Trophoblast cell (in vitro differentiated cells and primary cell): ENCODE results near the gene ZRANB3.
"Not testable (repeated sequence)": the region's sequence is repeated elsewhere in the genome, so short reads cannot be mapped to it uniquely, and the experiment has no call there.

Source experiments
- DNase-seq, 2 donors: peaks; one replicate each; pipeline ENCODE4 v3.0.0-alpha.2; 2016
- H2AFZ ChIP-seq: 2 replicates; pipeline ENCODE4 v1.6.1; 2013; ENCODE audit warnings: low read length, moderate library complexity, mild to moderate bottlenecking; ENCODE audit not compliant: insufficient read depth, poor library complexity
- H2AK5ac ChIP-seq: 2 replicates; pipeline ENCODE4 v1.6.1; 2013; ENCODE audit warnings: mild to moderate bottlenecking, low read length
- H2BK120ac ChIP-seq: 2 replicates; pipeline ENCODE4 v1.6.1; 2013; ENCODE audit warnings: low read length, mild to moderate bottlenecking, moderate library complexity; ENCODE audit not compliant: insufficient read depth, poor library complexity
- H2BK12ac ChIP-seq: 2 replicates; pipeline ENCODE4 v1.6.1; 2013; ENCODE audit warnings: mild to moderate bottlenecking, low read length, moderate library complexity
- H2BK5ac ChIP-seq: 2 replicates; pipeline ENCODE4 v1.6.1; 2013; ENCODE audit warnings: low read length, low read depth, moderate library complexity, mild to moderate bottlenecking; ENCODE audit not compliant: poor library complexity
- H3K14ac ChIP-seq: 2 replicates; pipeline ENCODE4 v1.6.1; 2013; ENCODE audit warnings: mild to moderate bottlenecking, low read length
- H3K18ac ChIP-seq: 2 replicates; pipeline ENCODE4 v1.6.1; 2013; ENCODE audit warnings: mild to moderate bottlenecking, low read length
- H3K23ac ChIP-seq: 2 replicates; pipeline ENCODE4 v1.6.1; 2013; ENCODE audit warnings: low read length
- H3K27ac ChIP-seq: 2 replicates; pipeline ENCODE4 v1.5.1; 2013; ENCODE audit warnings: low read depth, mild to moderate bottlenecking, inconsistent platforms, low read length, moderate library complexity
- H3K27me3 ChIP-seq: 2 replicates; pipeline ENCODE4 v1.6.1; 2013; ENCODE audit warnings: inconsistent platforms, mild to moderate bottlenecking, low read length, moderate library complexity; ENCODE audit not compliant: insufficient read depth
- H3K36me3 ChIP-seq, 2 experiments: 1 replicate in 1 of 2; 2 replicates in 1 of 2; pipeline ENCODE4 v1.6.1; 2013; ENCODE audit warnings: low read length in 2 of 2, mild to moderate bottlenecking in 2 of 2, moderate library complexity in 1 of 2; ENCODE audit not compliant: insufficient read depth in 2 of 2, control insufficient read depth in 1 of 2
- H3K4ac ChIP-seq: 2 replicates; pipeline ENCODE4 v1.6.1; 2013; ENCODE audit warnings: low read depth, mild to moderate bottlenecking, low read length, moderate library complexity
- H3K4me1 ChIP-seq, 2 experiments: 1 replicate in 1 of 2; 2 replicates in 1 of 2; pipeline ENCODE4 v1.6.1; 2013; ENCODE audit warnings: low read length in 2 of 2, mild to moderate bottlenecking in 2 of 2, moderate library complexity in 1 of 2; ENCODE audit not compliant: insufficient read depth in 2 of 2, control insufficient read depth in 1 of 2
- H3K4me2 ChIP-seq: 2 replicates; pipeline ENCODE4 v1.6.1; 2013; ENCODE audit warnings: inconsistent platforms, mild to moderate bottlenecking, low read length, moderate library complexity
- H3K4me3 ChIP-seq: 2 replicates; pipeline ENCODE4 v1.5.1; 2013; ENCODE audit warnings: mild to moderate bottlenecking, low read depth, low read length, inconsistent platforms
- H3K79me1 ChIP-seq: one replicate; pipeline ENCODE4 v1.6.1; 2013; ENCODE audit warnings: low read length
- H3K79me2 ChIP-seq: 2 replicates; pipeline ENCODE4 v1.6.1; 2013; ENCODE audit warnings: low read length, mild to moderate bottlenecking; ENCODE audit not compliant: control insufficient read depth, insufficient read depth, poor library complexity
- H3K9ac ChIP-seq: 2 replicates; pipeline ENCODE4 v1.6.1; 2013; ENCODE audit warnings: mild to moderate bottlenecking, low read length
- H3K9me3 ChIP-seq: 2 replicates; pipeline ENCODE4 v1.6.1; 2013; ENCODE audit warnings: low read depth, mild to moderate bottlenecking, control low read depth, inconsistent platforms, low read length; ENCODE audit not compliant: insufficient read depth
- H4K12ac ChIP-seq: 2 replicates; pipeline ENCODE4 v1.6.1; 2013; ENCODE audit warnings: low read depth, mild to moderate bottlenecking, low read length, moderate library complexity
- H4K8ac ChIP-seq: 2 replicates; pipeline ENCODE4 v1.6.1; 2013; ENCODE audit warnings: low read depth, mild to moderate bottlenecking, low read length, moderate library complexity
- H4K91ac ChIP-seq: one replicate; pipeline ENCODE4 v1.6.1; 2013; ENCODE audit warnings: low read depth, mild to moderate bottlenecking, low read length, moderate library complexity
- WGBS: extraction: QIAGEN DNeasy Blood & Tissue Kit; methylation state at CpG from one replicate; pipeline ENCODE4 v1.1.7; 2013; ENCODE audit warnings: missing lambda C conversion rate; ENCODE audit not compliant: insufficient read length, insufficient coverage; ENCODE audit errors: extremely low coverage; 5-methylcytosine and 5-hydroxymethylcytosine counted together

The ZRANB3 gene

GRCh38 chr2:135454608-135455007, 76.4 kb downstream of the ZRANB3 start:
- no peak for DNase-seq
- Histone ChIP-seq H4K8ac (no peak overlapping the region), H3K4me1 (no peaks in the 10 kb centered on the region), H3K27me3 (no peaks in the 10 kb centered on the region), H3K4ac (no peak overlapping the region), H3K9me3 (peaks cover 4% of the 10 kb centered on the region), H2AFZ (no peak overlapping the region), H3K4me2 (no peak overlapping the region), H3K23ac (no peak overlapping the region), H3K18ac (no peak overlapping the region), H3K79me2 (no peaks in the 10 kb centered on the region), H2BK5ac (no peak overlapping the region), H4K12ac (no peak overlapping the region), H3K9ac (no peak overlapping the region), H4K91ac (no peak overlapping the region), H3K36me3 (peaks cover 0 to 3% of the 10 kb centered on the region in 2 experiments), H2BK12ac (no peak overlapping the region), H3K14ac (no peak overlapping the region), H3K4me3 (no peak overlapping the region), H2AK5ac (no peak overlapping the region), H3K27ac (no peak overlapping the region), H2BK120ac (no peak overlapping the region), H3K79me1 (no peaks in the 10 kb centered on the region)
- no CpG with 5 or more reads among the region's 1 CpG for WGBS

- not testable (repeated sequence) for H3K36me3 ChIP-seq, H3K79me1 ChIP-seq, H2AK5ac ChIP-seq, H3K4me2 ChIP-seq, H2BK5ac ChIP-seq, DNase-seq, H3K4ac ChIP-seq, H3K18ac ChIP-seq, H2AFZ ChIP-seq, H3K27ac ChIP-seq, H4K91ac ChIP-seq, H3K23ac ChIP-seq, H2BK120ac ChIP-seq, H3K14ac ChIP-seq, H3K79me2 ChIP-seq, H3K4me1 ChIP-seq, H3K27me3 ChIP-seq, H4K12ac ChIP-seq, H3K4me3 ChIP-seq, H3K9ac ChIP-seq, H2BK12ac ChIP-seq, H3K9me3 ChIP-seq, H4K8ac ChIP-seq
- no CpG with 5 or more reads among the region's 1 CpG for WGBS
Measured at GRCh38 chr2:135453027-135453426, 78.0 kb downstream of the ZRANB3 start.

- H3K9me3 ChIP-seq, result peaks cover 4% of the 10 kb centered on the region
- H2BK12ac ChIP-seq, result no peak overlapping the region
- H2AK5ac ChIP-seq, result no peak overlapping the region
- no peaks in the 10 kb centered on the region for H3K27me3 ChIP-seq
- WGBS, result no CpG with 5 or more reads among the region's 1 CpG
- H4K8ac ChIP-seq, result no peak overlapping the region
- H4K12ac ChIP-seq, result no peak overlapping the region
- H3K4me1 ChIP-seq, result no peaks in the 10 kb centered on the region
- no peak overlapping the region for H3K4ac ChIP-seq
- H4K91ac ChIP-seq, result no peak overlapping the region
- no peak overlapping the region for H2AFZ ChIP-seq
- H3K4me3 ChIP-seq, result no peak overlapping the region
- no peaks in the 10 kb centered on the region for H3K79me2 ChIP-seq
- no peaks in the 10 kb centered on the region for H3K79me1 ChIP-seq
- H2BK120ac ChIP-seq, result no peak overlapping the region
- peaks cover 0 to 3% of the 10 kb centered on the region in 2 experiments for H3K36me3 ChIP-seq
- no peak overlapping the region for H3K18ac ChIP-seq
- H3K14ac ChIP-seq, result no peak overlapping the region
- no peak overlapping the region for H3K9ac ChIP-seq
- no peak overlapping the region for H3K23ac ChIP-seq
- no peak for DNase-seq
- no peak overlapping the region for H2BK5ac ChIP-seq
- no peak overlapping the region for H3K27ac ChIP-seq
- H3K4me2 ChIP-seq, result no peak overlapping the region
Measured at GRCh38 chr2:135451966-135452365, 79.1 kb downstream of the ZRANB3 start.

GRCh38 chr2:135443013-135443412, 88.0 kb downstream of the ZRANB3 start:
- not testable (repeated sequence) for H2AK5ac ChIP-seq, H3K4ac ChIP-seq, H3K23ac ChIP-seq, H3K4me1 ChIP-seq, H3K79me2 ChIP-seq, H4K8ac ChIP-seq, DNase-seq, H3K14ac ChIP-seq, H3K4me3 ChIP-seq, H3K18ac ChIP-seq, H2AFZ ChIP-seq, H3K9me3 ChIP-seq, H4K91ac ChIP-seq, H3K9ac ChIP-seq, H3K27ac ChIP-seq, H4K12ac ChIP-seq, H2BK12ac ChIP-seq, H2BK5ac ChIP-seq, H3K4me2 ChIP-seq, H3K79me1 ChIP-seq, H2BK120ac ChIP-seq, H3K27me3 ChIP-seq, H3K36me3 ChIP-seq
- no CpG with 5 or more reads among the region's 5 CpGs for WGBS
